Epithelial cell of alveolus of lung (primary cell): ENCODE measurements around the gene SPG7. TPM values are rescaled to one million over a fixed set of nuclear protein-coding genes. Genes with fewer than 3 reads are reported as not detected.

Experiments
- total RNA-seq: library from RNA; depleted of rRNA; stranded (reverse); fragments of >200 nt; gene quantifications from 2 replicates; pipeline ENCODE4 v1.2.1, GENCODE V29; 2015

The SPG7 gene
- total RNA-seq = 71.8 and 85.9 TPM in 2 replicates

DNA sequence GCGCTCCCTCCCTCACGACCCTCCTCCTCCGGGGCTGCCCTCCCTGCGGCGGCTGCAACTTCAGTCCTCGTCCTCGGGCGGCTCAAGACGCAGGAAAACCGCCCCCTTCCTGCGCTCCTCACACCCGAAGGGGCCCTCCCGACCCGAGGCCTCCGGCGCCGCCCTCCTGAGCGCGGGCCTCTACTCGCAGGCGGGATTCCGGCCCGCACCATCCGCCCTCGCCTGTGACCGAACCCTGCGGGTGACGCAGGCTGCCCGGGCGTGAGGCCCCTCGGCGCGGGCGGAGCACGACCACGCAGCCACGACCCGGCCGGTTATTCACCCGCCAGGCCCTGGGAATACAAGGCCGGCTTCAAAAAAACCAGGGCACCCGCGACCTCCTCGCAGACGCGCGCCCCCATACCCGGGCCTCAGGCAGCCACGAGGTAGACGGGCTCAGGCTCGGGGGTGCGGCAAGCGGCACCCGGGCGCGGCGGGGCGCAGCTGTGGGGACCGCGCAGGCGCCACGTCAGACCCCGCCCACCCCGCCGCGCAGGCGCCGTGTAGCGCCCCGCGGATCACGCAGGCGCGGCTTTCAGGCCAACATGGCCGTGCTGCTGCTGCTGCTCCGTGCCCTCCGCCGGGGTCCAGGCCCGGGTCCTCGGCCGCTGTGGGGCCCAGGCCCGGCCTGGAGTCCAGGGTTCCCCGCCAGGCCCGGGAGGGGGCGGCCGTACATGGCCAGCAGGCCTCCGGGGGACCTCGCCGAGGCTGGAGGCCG lies at the start of gene SPG7:
SPG7 (plus strand) TSS at position 570 of the 757 bp plus-strand sequence; CDS start at position 585, 15 bp downstream.

GRCh38 chr16:89490439-89491237 lies 17.6 kb upstream of the SPG7 start, which contains the start of gene ANKRD11:
TSS of gene ANKRD11 (minus strand) at chr16:89490561. CDS start at chr16:89317019, 173,542 bp downstream.

GRCh38 chr16:89560378-89561141 lies 52.4 kb downstream of the SPG7 start, which contains the start of gene RPL13:
TSS of gene RPL13 (plus strand) at chr16:89560682. CDS start at chr16:89560960, 278 bp downstream.

GRCh38 chr16:89575247-89576152 lies 67.3 kb downstream of the SPG7 start, which contains the start of gene CPNE7:
TSS of gene CPNE7 (plus strand) at chr16:89575758. CDS start at chr16:89575898, 140 bp downstream.

Other genes starting within 250 kb of the SPG7 start
- gene ANKRD11, start 17.8 kb upstream of the SPG7 start, total RNA-seq = 59.1 and 108 TPM in 2 replicates
- 9,540 and 18,030 TPM in 2 replicates for gene RPL13, start 52.3 kb downstream of the SPG7 start, total RNA-seq
- gene CPNE7, start 67.4 kb downstream of the SPG7 start, total RNA-seq = 20.0 and 46.3 TPM in 2 replicates
- gene DPEP1, start 105.2 kb downstream of the SPG7 start, total RNA-seq = 0.26 and 6.7 TPM in 2 replicates
- 95.1 and 158 TPM in 2 replicates for gene CHMP1A, start 149.3 kb downstream of the SPG7 start, total RNA-seq
- gene SPATA33, start 149.4 kb downstream of the SPG7 start, total RNA-seq = 2.3 and 3.7 TPM in 2 replicates
- gene CDK10, start 178.3 kb downstream of the SPG7 start, total RNA-seq = 32.7 and 46.1 TPM in 2 replicates
- gene SPATA2L, start 193.3 kb downstream of the SPG7 start, total RNA-seq = 10.4 and 20.0 TPM in 2 replicates
- 8.7 and 11.3 TPM in 2 replicates for gene VPS9D1, start 212.5 kb downstream of the SPG7 start, total RNA-seq
- gene ZNF276, start 213.1 kb downstream of the SPG7 start, total RNA-seq = 5.7 and 27.6 TPM in 2 replicates